GM23338 (cell line): ENCODE results near the gene ATF7. TPM values are rescaled to one million over a fixed set of nuclear protein-coding genes. Genes with fewer than 3 reads are reported as not detected.
A peak's percentile ranks its signal among the peaks of the same experiment; 100 is the strongest.

ENCODE experiments used
- ATAC-seq: fragments of 200-7000 bp; cut with Tn5 transposase; 3 replicates; pipeline ENCODE4 v1.9.1; 2020
- DNase-seq: peaks from one replicate; pipeline ENCODE4 v3.0.0-alpha.2; 2015; ENCODE audit warnings: low spot score
- H2AFZ ChIP-seq: fragments of 200-600 bp; sonication (generic); 2 replicates; pipeline ENCODE4 v1.8.0; 2016; ENCODE audit warnings: antibody characterized with exemption, mild to moderate bottlenecking, moderate library complexity
- H3F3A ChIP-seq: fragments of 200-600 bp; sonication (generic); replicated peaks from 2 replicates; pipeline ENCODE4 v1.8.0; 2017; ENCODE audit warnings: antibody characterized with exemption, mixed run types, low read depth
- H3K27ac ChIP-seq: fragments of 200-600 bp; sonication (generic); 2 replicates; pipeline ENCODE4 v1.6.1; 2016; ENCODE audit warnings: low read depth
- H3K27me3 ChIP-seq: fragments of 200-600 bp; sonication (generic); 2 replicates; pipeline ENCODE4 v1.8.0; 2016; ENCODE audit warnings: mild to moderate bottlenecking, mixed run types, moderate library complexity; ENCODE audit not compliant: insufficient read depth
- H3K36me3 ChIP-seq: fragments of 200-600 bp; sonication (generic); 2 replicates; pipeline ENCODE4 v1.8.0; 2016; ENCODE audit warnings: mild to moderate bottlenecking; ENCODE audit not compliant: insufficient read depth
- H3K4me1 ChIP-seq: fragments of 200-600 bp; sonication (generic); 2 replicates; pipeline ENCODE4 v1.8.0; 2016; ENCODE audit warnings: mild to moderate bottlenecking, moderate library complexity; ENCODE audit not compliant: insufficient read depth
- H3K4me2 ChIP-seq: fragments of 200-600 bp; sonication (generic); 2 replicates; pipeline ENCODE4 v1.7.1; 2017; ENCODE audit warnings: mixed run types
- H3K4me3 ChIP-seq: fragments of 200-600 bp; sonication (generic); 2 replicates; pipeline ENCODE4 v1.6.1; 2016; ENCODE audit warnings: mixed run types
- H3K79me2 ChIP-seq: fragments of 200-600 bp; sonication (generic); replicated peaks from 2 replicates; pipeline ENCODE4 v1.8.0; 2017; ENCODE audit warnings: mild to moderate bottlenecking; ENCODE audit not compliant: insufficient read depth
- H3K9me2 ChIP-seq: fragments of 200-600 bp; sonication (generic); 2 replicates; pipeline ENCODE4 v1.8.0; 2017; ENCODE audit not compliant: insufficient read depth
- H4K20me1 ChIP-seq: fragments of 200-600 bp; sonication (generic); replicated peaks from 2 replicates; pipeline ENCODE4 v1.8.0; 2017; ENCODE audit warnings: mild to moderate bottlenecking; ENCODE audit not compliant: insufficient read depth
- H3K27ac Mint-ChIP-seq: 2 replicates; pipeline ENCODE4 v1.8.0; 2020; ENCODE audit warnings: inconsistent platforms, mild to moderate bottlenecking, moderate library complexity, mixed read lengths
- H3K27me3 Mint-ChIP-seq: 3 replicates; pipeline ENCODE4 v1.8.0; 2022; ENCODE audit warnings: low read depth, mild to moderate bottlenecking, moderate library complexity, mixed read lengths, inconsistent platforms; ENCODE audit not compliant: insufficient read depth, poor library complexity
- H3K36me3 Mint-ChIP-seq: 3 replicates; pipeline ENCODE4 v1.8.0; 2021; ENCODE audit warnings: low read depth, mild to moderate bottlenecking, inconsistent platforms, moderate library complexity, mixed read lengths
- H3K4me1 Mint-ChIP-seq: 3 replicates; pipeline ENCODE4 v1.8.0; 2020; ENCODE audit warnings: mild to moderate bottlenecking, inconsistent platforms, mixed read lengths
- H3K4me3 Mint-ChIP-seq: 3 replicates; pipeline ENCODE4 v1.8.0; 2021; ENCODE audit warnings: moderate library complexity, mild to moderate bottlenecking, inconsistent platforms, mixed read lengths
- H3K9me3 Mint-ChIP-seq: 3 replicates; pipeline ENCODE4 v1.8.0; 2020; ENCODE audit warnings: moderate library complexity, mild to moderate bottlenecking, inconsistent platforms, mixed read lengths
- CREB1 ChIP-seq: fragments of 250-450 bp; sonication (Bioruptor Pico); IDR thresholded peaks from 2 replicates; pipeline ENCODE4 v1.5.0; 2020; ENCODE audit warnings: low read depth, mild to moderate bottlenecking, moderate library complexity
- CTCF ChIP-seq, 2 experiments: fragments of 200-600 bp in 1 of 2; sonication (generic) in 1 of 2; conservative IDR thresholded peaks; 2 replicates each; pipeline versions ENCODE4 v1.5.1 to v1.6.1; 2016 to 2017; ENCODE audit warnings: antibody characterized with exemption in 2 of 2, low read depth in 2 of 2, mild to moderate bottlenecking in 2 of 2, moderate library complexity in 1 of 2
- ETS1 ChIP-seq: IDR thresholded peaks from 2 replicates; pipeline ENCODE4 v1.6.1; 2016; ENCODE audit warnings: antibody characterized with exemption
- EZH2 ChIP-seq: fragments of 200-600 bp; sonication (generic); IDR thresholded peaks from one replicate; pipeline ENCODE4 v1.8.0; 2017; ENCODE audit warnings: antibody characterized with exemption, mild to moderate bottlenecking, low read depth; ENCODE audit not compliant: unreplicated experiment
- EZH2phosphoT487 ChIP-seq: fragments of 200-600 bp; sonication (generic); IDR thresholded peaks from one replicate; pipeline ENCODE4 v1.8.1; 2018; ENCODE audit warnings: antibody characterized with exemption; ENCODE audit not compliant: unreplicated experiment
- JUNB ChIP-seq: IDR thresholded peaks from one replicate; pipeline ENCODE4 v1.6.1; 2016; ENCODE audit warnings: antibody characterized with exemption; ENCODE audit not compliant: unreplicated experiment
- NANOG ChIP-seq: IDR thresholded peaks from 2 replicates; pipeline ENCODE4 v1.6.1; 2016; ENCODE audit warnings: antibody characterized with exemption, borderline replicate concordance
- POLR2AphosphoS5 ChIP-seq: IDR thresholded peaks from 2 replicates; pipeline ENCODE4 v1.6.1; 2016; ENCODE audit warnings: antibody characterized with exemption, low read depth
- REST ChIP-seq: IDR thresholded peaks from one replicate; pipeline ENCODE4 v1.6.1; 2018; ENCODE audit warnings: antibody characterized with exemption; ENCODE audit not compliant: unreplicated experiment
- STAT1 ChIP-seq: IDR thresholded peaks from one replicate; pipeline ENCODE4 v1.6.1; 2016; ENCODE audit warnings: antibody characterized with exemption; ENCODE audit not compliant: unreplicated experiment
- ZNF114 ChIP-seq: fragments of 250-450 bp; sonication (Bioruptor Pico); IDR thresholded peaks from 2 replicates; pipeline ENCODE4 v1.5.0; 2020; ENCODE audit warnings: mild to moderate bottlenecking, moderate library complexity
- ZNF331 ChIP-seq: fragments of 250-450 bp; sonication (Bioruptor Pico); IDR thresholded peaks from 2 replicates; pipeline ENCODE4 v1.5.0; 2020; ENCODE audit warnings: low read depth, mild to moderate bottlenecking, moderate library complexity
- ZNF462 ChIP-seq: fragments of 250-450 bp; sonication (Bioruptor Pico); IDR thresholded peaks from 2 replicates; pipeline ENCODE4 v1.5.0; 2020; ENCODE audit warnings: mild to moderate bottlenecking, moderate library complexity
- polyA plus RNA-seq: library from polyadenylated mRNA; unstranded; fragments of >200 nt; fragmentation: Nextera tagmentation; extraction: Ambion mirVana; gene quantifications from 2 replicates; pipeline ENCODE4 v1.2.1, GENCODE V29; 2016
- total RNA-seq: library from RNA; depleted of rRNA; stranded (reverse); fragments of >200 nt; shearing (Covaris generic); gene quantifications from 2 replicates; pipeline ENCODE4 v1.2.3, GENCODE V29; 2014

The ATF7 gene
- total and polyA plus RNA-seq, 2 experiments from 2014 or later: 13.9 to 16.3 TPM

- TF ChIP-seq NANOG: no peak
- no peak for TF ChIP-seq EZH2
These were observed 61.2 kb downstream of the ATF7 start (continued) for GRCh38 chr12:53564941-53565340.

- Histone ChIP-seq H3K9me2 (no peaks in the 10 kb centered on the region), H3K27ac (0 out of 2 replicates have a peak overlapping the region, but pooled peaks have one; percentile 8), H3F3A (no peaks in the 10 kb centered on the region), H3K4me3 (no peak overlapping the region), H3K27me3 (no peaks in the 10 kb centered on the region), H4K20me1 (no peaks in the 10 kb centered on the region), H2AFZ (no peak overlapping the region), H3K36me3 (no peaks in the 10 kb centered on the region), H3K4me1 (peaks cover 20% of the 10 kb centered on the region), H3K4me2 (no peak overlapping the region), H3K79me2 (no peaks in the 10 kb centered on the region)
- H3K27ac Mint-ChIP-seq: no peak overlapping the region
- no peak for ATAC-seq
- TF ChIP-seq EZH2phosphoT487: no peak
- no peak for TF ChIP-seq REST
- no peak for TF ChIP-seq NANOG
- no peak for TF ChIP-seq JUNB
- TF ChIP-seq ETS1: no peak
- no peak for TF ChIP-seq CTCF (conservative IDR thresholded peaks at IDR 0.05; ENCODE audit: low read depth in 2 of 2)
- no peak for TF ChIP-seq ZNF114
- no peak for TF ChIP-seq POLR2AphosphoS5
- TF ChIP-seq ZNF331 (CRISPR knock-in tag): no peak
- TF ChIP-seq CREB1 (CRISPR knock-in tag): no peak
- no peak for TF ChIP-seq STAT1
- no peak for TF ChIP-seq ZNF462 (CRISPR knock-in tag)
- TF ChIP-seq EZH2: no peak
- no peaks in the 10 kb centered on the region for H3K36me3 Mint-ChIP-seq
- DNase-seq: no peak
- no peaks in the 10 kb centered on the region for H3K9me3 Mint-ChIP-seq
- no peak overlapping the region for H3K4me3 Mint-ChIP-seq
- no peaks in the 10 kb centered on the region for H3K27me3 Mint-ChIP-seq
- H3K4me1 Mint-ChIP-seq: peaks cover 24% of the 10 kb centered on the region
These were observed 61.9 kb downstream of the ATF7 start for GRCh38 chr12:53564278-53564677.
